HG03066 (cell line): ENCODE measurements around the gene MYOM3.
"Not testable (repeated sequence)": the region's sequence is repeated elsewhere in the genome, so short reads cannot be mapped to it uniquely, and the experiment has no call there.

Source experiments
- ATAC-seq: cut with Tn5 transposase; IDR thresholded peaks from one replicate; pipeline ENCODE4 v1.9.1; 2021; ENCODE audit warnings: low read depth; ENCODE audit not compliant: unreplicated experiment

MYOM3 gene

DNA sequence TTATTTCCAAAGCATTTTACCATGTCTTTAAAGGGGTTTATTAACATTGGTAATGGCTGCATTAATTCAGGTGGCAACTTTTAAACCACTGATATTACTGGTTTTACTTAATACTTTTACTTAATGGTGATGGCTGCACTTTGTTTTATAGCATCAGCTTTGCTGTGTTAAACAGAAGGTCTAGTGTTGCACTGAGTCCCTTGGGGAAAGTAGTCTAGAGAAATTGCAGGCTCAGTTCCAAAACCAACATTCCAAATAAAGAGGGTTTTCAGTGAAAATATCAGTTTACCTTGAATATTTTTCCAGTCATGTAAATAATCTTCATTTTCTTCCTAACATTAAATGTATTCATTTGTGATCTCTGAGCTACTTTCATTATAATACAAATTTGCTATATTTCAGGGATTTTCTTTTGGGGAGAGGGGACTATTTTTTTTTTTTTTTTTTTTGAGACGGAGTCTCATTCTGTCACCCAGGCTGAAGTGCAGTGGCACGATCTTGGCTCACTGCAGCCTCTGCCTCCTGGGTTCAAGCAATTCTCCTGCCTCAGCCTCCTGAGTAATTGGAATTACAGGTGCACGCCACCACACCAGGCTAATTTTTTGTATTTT is 103.3 kb downstream of the MYOM3 start:
- not testable (repeated sequence) for ATAC-seq

DNA sequence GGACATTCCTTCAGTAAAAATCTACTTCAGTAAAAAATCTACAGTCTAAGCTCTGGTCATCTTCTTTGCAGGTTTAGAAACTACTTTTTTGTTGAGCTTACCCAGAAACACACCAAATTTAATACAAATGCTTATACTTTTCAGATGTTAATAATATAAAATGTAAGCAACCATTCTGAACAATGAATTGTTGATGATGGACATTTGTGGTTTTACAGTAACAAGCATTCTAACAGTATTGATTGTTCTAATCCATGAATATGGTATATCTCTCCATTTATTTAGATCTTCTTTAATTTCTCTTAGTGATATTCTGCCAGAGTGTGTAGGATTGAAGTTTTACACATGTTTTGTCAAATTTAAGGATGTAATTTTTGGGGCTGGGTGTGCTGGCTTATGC is 104.9 kb downstream of the MYOM3 start:
- ATAC-seq = no peak
